Measurements from ENCODE around the gene NANOS3.

DNA sequence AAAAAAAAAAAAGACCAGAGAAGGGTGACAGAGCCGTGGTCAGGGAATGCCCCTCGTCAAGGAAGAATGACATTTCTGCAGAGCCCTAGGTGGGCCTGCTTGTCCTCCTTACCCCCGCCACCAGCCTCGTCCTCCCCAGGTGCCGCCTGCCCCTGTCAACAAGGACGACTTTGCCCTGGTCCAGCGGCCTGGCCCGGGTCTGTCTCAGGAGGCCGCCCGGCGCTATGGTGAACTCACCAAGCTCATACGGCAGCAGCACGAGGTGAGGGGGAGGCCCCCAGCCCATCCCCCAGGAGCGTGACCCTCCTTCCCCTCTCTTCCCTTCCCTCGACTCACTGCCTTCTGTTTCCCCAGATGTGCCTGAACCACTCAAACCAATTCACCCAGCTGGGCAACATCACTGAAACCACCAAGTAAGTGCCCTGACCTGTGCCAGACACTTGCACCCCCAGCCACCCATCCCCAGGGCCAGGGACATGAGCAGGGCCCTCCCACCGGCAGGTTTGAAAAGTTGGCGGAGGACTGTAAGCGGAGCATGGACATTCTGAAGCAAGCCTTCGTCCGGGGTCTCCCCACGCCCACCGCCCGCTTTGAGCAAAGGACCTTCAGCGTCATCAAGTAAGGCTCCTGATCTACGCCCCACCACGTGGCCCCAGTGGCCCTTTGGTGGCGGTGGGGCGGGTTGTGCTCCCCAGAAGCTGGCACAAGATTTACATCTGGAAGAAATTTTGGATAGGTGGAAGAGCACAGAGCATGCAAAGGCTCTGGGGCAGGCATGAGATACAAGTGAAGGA lies 46.5 kb downstream of the NANOS3 start:
- TF ChIP-seq CTCF (IDR thresholded peaks at IDR 0.05): no peak
- TF ChIP-seq POLR2A (IDR thresholded peaks at IDR 0.05): no peak
